ENCODE measurements around the gene DCTPP1.

The DCTPP1 gene

DNA sequence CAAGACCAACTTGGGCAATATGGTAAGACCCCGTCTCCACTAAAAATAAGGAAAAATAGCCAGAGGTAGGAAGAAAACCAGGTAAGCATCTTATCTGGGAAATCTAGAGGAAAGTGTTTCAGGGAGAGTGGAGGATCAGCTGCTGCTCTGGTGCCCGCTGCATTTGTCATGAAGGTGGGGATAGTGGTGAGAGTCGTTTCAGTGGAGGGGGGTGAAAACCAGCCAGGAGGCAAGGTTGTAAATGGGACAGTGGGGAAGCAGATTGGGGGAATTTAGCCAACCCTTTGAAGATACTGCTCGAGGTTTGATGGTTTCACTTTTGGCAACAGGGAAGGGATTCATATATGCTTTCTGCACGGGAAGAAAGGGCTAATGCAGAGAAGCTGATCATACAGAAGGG lies 8.8 kb downstream of the DCTPP1 start:
- Histone ChIP-seq H3K27me3 (ENCODE audit: control insufficient read depth, insufficient read depth, low read length) (no peaks in the 10 kb centered on the region), H3K4me3 (ENCODE audit: low read length) (no peak overlapping the region), H3K27ac (ENCODE audit: low read length) (no peak overlapping the region), H3K9ac (ENCODE audit: low read length) (no peak overlapping the region), H3K36me3 (ENCODE audit: control insufficient read depth, low read depth, low read length) (peaks cover 30% of the 10 kb centered on the region), H3K9me3 (ENCODE audit: control insufficient read depth, low read depth, low read length) (no peaks in the 10 kb centered on the region), H3K4me1 (ENCODE audit: control insufficient read depth, low read depth, low read length) (peaks cover 5% of the 10 kb centered on the region)

DNA sequence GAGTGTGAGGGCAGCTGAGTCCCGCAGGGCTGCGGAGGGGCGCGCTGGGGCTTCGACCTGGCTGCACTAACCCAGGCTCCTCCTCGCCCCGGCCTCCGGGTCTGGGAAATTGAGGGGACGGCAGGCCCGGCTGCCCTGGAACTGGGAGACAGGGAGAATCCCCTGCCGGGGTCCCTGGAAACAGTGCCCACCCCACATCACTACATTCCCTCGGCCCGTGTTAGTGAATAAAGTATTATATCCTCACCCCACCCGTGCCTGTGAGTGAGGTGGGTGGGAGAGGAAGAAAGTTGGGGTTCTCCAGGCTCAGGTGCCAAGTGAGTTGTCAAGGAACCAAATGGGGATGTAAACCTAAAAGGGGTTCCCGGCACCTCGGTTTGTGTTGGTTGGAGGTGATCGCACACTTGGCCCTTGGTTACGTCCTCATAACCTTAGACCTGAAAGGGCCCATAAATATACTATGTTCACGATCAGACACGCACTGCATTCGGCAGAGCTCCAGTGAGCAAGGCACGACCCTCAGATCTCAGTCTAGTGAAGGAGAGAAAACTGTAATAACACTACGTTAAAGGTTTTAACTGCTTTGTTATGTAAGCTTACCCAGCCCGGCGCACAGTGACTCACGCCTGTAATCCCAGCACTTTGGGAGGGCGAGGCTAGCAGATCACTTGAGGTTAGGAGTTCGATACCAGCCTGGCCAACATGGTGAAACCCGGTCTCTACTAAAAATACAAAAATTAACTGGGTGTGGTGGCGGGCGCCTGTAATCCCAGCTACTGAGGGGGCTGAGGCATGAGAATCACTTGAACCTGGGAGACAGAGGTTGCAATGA lies 11.3 kb downstream of the DCTPP1 start:
- Histone ChIP-seq H3K27ac (ENCODE audit: low read length) (no peak overlapping the region), H3K9ac (ENCODE audit: low read length) (peak overlapping the region; percentile 17), H3K9me3 (ENCODE audit: control insufficient read depth, low read depth, low read length) (no peaks in the 10 kb centered on the region), H3K36me3 (ENCODE audit: control insufficient read depth, low read depth, low read length) (peaks cover 22% of the 10 kb centered on the region), H3K4me3 (ENCODE audit: low read length) (peak overlapping the region; percentile 59), H3K27me3 (ENCODE audit: control insufficient read depth, insufficient read depth, low read length) (no peaks in the 10 kb centered on the region), H3K4me1 (ENCODE audit: control insufficient read depth, low read depth, low read length) (peaks cover 5% of the 10 kb centered on the region)

DNA sequence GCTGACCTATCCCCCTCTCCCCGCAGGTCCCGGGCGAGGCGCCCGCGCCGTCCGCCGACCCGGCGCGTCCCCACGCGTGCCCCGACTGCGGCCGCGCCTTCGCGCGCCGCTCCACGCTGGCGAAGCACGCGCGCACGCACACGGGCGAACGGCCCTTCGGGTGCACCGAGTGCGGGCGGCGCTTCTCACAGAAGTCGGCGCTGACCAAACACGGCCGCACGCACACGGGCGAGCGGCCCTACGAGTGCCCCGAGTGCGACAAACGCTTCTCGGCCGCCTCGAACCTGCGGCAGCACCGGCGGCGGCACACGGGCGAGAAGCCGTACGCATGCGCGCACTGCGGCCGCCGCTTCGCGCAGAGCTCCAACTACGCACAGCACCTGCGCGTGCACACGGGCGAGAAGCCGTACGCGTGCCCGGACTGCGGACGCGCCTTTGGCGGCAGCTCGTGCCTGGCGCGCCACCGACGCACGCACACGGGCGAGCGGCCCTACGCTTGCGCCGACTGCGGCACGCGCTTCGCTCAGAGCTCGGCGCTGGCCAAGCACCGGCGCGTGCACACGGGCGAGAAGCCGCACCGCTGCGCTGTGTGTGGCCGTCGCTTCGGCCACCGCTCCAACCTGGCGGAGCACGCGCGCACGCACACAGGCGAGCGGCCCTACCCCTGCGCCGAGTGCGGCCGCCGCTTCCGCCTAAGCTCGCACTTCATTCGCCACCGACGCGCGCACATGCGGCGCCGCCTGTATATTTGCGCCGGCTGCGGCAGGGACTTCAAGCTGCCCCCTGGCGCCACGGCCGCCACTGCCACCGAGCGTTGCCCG lies 12.1 kb downstream of the DCTPP1 start:
- H3K27me3 ChIP-seq (ENCODE audit: control insufficient read depth, insufficient read depth, low read length) = no peaks in the 10 kb centered on the region
- H3K4me3 ChIP-seq (ENCODE audit: low read length) = peak overlapping the region; percentile 59
- H3K9me3 ChIP-seq (ENCODE audit: control insufficient read depth, low read depth, low read length) = no peaks in the 10 kb centered on the region
- peaks cover 24% of the 10 kb centered on the region for H3K36me3 ChIP-seq (ENCODE audit: control insufficient read depth, low read depth, low read length)
- H3K27ac ChIP-seq (ENCODE audit: low read length) = no peak overlapping the region
- H3K4me1 ChIP-seq (ENCODE audit: control insufficient read depth, low read depth, low read length) = peaks cover 5% of the 10 kb centered on the region
- peak overlapping the region; percentile 17 for H3K9ac ChIP-seq (ENCODE audit: low read length)

DNA sequence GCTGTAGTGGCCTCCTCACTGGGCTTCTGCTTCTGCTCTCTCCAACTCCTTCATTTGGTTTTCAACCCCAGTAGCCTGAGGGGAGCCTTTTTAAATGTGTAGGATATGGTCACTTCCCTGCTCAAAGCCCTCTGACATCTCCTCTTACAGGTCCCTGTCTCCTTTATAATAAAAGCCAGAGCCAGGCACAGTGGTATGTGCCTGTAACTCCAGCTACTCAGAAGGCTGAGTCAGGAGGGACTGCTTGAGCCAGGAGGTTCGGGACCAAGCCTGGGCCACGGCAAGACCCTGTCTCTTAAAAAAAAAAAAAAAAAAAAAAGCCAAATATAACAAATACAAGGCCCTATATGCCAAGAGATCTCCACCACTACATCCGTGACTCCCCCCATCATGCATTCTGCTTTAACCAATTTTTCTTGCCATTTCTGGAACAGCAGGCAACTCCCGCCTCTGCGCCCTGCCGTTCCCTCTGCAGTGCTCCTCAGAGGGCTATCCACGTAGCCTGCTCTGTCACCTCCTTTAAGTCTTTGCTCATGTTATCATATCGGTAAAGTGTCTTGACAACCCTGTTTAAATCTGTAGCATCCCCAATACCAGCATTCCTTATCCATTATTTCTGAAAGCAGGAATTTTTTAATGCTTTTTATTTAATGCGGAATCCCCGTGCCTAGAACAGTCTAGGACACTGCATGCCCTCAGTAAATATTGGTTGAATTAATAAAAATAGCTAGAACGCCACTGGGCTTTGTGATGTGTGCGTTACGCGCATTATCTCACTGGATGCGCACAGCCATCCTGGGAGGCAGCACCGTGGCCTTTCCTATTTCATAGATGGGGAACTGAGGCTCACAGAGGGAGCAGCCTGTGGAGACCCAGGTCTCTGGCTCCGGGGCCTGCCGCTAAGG lies 13.0 kb downstream of the DCTPP1 start:
- Histone ChIP-seq H3K4me3 (ENCODE audit: low read length) (peak overlapping the region; percentile 59), H3K9ac (ENCODE audit: low read length) (no peak overlapping the region), H3K27ac (ENCODE audit: low read length) (no peak overlapping the region), H3K36me3 (ENCODE audit: control insufficient read depth, low read depth, low read length) (peaks cover 18% of the 10 kb centered on the region), H3K4me1 (ENCODE audit: control insufficient read depth, low read depth, low read length) (peaks cover 5% of the 10 kb centered on the region), H3K9me3 (ENCODE audit: control insufficient read depth, low read depth, low read length) (no peaks in the 10 kb centered on the region), H3K27me3 (ENCODE audit: control insufficient read depth, insufficient read depth, low read length) (no peaks in the 10 kb centered on the region)

DNA sequence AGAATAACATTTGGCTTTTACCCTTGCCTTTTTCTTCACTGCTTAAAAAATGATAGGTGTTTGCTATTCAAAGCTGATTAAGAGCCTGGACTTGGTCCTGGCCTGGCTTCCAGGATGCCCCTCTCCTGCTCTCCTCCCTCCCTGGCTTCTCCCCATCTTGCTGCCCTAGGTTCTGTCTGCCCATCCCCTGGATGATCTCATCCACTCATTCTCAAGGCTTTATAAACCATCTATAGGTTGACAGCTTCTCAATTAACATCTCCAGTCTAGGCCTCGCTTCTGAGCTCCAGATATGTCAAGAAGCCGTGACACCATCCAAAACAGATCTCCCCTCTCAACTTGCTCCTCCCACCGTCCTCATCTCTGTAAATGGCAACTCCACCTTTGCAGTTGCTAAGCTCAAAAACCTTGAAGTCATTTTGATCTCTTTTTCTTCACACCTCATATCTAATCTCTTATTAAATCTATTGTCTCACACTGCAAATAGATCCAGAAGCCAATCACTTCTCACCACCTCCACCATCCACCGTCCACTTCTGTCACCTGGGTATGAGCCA lies 13.7 kb downstream of the DCTPP1 start:
- Histone ChIP-seq H3K27ac (ENCODE audit: low read length) (no peak overlapping the region), H3K36me3 (ENCODE audit: control insufficient read depth, low read depth, low read length) (peaks cover 21% of the 10 kb centered on the region), H3K9me3 (ENCODE audit: control insufficient read depth, low read depth, low read length) (no peaks in the 10 kb centered on the region), H3K9ac (ENCODE audit: low read length) (no peak overlapping the region), H3K27me3 (ENCODE audit: control insufficient read depth, insufficient read depth, low read length) (no peaks in the 10 kb centered on the region), H3K4me3 (ENCODE audit: low read length) (no peak overlapping the region), H3K4me1 (ENCODE audit: control insufficient read depth, low read depth, low read length) (peaks cover 5% of the 10 kb centered on the region)

DNA sequence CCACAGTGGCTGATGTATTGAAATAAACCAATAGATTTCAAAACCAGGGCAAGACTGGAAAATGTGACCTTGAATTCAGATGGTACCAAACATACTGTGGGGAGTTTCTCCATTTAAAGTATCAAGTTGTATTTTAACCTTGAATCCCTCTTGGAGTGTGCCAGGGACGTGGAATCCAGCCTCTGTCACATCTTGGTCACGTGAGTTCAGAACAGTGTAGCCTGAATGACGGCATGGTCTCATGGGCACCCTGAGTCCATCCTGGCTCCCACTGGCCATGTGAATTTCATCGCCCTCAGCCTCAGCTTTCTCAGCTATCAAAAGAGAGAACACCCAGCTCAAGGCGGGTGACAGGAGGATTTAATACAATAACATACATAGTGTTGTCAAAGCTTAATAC lies 15.7 kb downstream of the DCTPP1 start:
- no peaks in the 10 kb centered on the region for H3K9me3 ChIP-seq (ENCODE audit: control insufficient read depth, low read depth, low read length)
- no peak overlapping the region for H3K4me3 ChIP-seq (ENCODE audit: low read length)
- H3K27ac ChIP-seq (ENCODE audit: low read length) = no peak overlapping the region
- H3K9ac ChIP-seq (ENCODE audit: low read length) = no peak overlapping the region
- H3K27me3 ChIP-seq (ENCODE audit: control insufficient read depth, insufficient read depth, low read length) = no peaks in the 10 kb centered on the region
- H3K36me3 ChIP-seq (ENCODE audit: control insufficient read depth, low read depth, low read length) = peaks cover 17% of the 10 kb centered on the region
- H3K4me1 ChIP-seq (ENCODE audit: control insufficient read depth, low read depth, low read length) = peaks cover 5% of the 10 kb centered on the region

DNA sequence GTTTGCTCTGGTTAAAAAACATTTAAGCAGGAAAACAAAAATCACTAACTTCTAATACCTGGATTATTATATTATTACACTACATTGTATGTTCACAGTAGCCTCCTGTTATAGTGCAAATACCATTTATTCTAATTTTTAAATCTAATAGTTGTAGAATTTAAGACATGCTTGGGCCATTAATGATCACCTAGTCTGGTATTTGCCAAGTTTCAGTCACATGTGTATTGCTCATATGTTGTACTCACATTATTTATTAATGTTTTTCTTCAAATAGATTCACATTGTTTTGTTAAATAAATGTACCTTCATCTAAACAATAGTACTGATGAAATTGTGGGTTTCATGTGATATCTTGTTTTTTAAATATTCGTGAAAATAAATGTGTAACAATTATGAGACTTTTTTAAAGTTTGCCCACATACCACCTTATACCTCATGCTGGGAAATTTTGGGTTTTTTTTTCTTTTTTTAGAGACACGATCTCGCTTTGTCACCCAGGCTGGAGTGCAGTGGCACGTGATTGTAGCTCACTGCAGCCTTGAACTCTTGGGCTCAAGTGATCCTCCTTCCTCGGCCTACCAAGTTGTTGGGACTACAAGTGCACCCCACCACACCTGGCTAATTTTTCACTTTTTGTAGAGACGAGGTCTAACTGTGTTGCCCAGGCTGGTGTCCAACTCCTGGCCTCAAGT lies 16.6 kb downstream of the DCTPP1 start:
- no peaks in the 10 kb centered on the region for H3K27me3 ChIP-seq (ENCODE audit: control insufficient read depth, insufficient read depth, low read length)
- no peak overlapping the region for H3K9ac ChIP-seq (ENCODE audit: low read length)
- H3K27ac ChIP-seq (ENCODE audit: low read length) = no peak overlapping the region
- peaks cover 14% of the 10 kb centered on the region for H3K36me3 ChIP-seq (ENCODE audit: control insufficient read depth, low read depth, low read length)
- no peak overlapping the region for H3K4me3 ChIP-seq (ENCODE audit: low read length)
- peaks cover under 1% of the 10 kb centered on the region for H3K4me1 ChIP-seq (ENCODE audit: control insufficient read depth, low read depth, low read length)
- H3K9me3 ChIP-seq (ENCODE audit: control insufficient read depth, low read depth, low read length) = no peaks in the 10 kb centered on the region

DNA sequence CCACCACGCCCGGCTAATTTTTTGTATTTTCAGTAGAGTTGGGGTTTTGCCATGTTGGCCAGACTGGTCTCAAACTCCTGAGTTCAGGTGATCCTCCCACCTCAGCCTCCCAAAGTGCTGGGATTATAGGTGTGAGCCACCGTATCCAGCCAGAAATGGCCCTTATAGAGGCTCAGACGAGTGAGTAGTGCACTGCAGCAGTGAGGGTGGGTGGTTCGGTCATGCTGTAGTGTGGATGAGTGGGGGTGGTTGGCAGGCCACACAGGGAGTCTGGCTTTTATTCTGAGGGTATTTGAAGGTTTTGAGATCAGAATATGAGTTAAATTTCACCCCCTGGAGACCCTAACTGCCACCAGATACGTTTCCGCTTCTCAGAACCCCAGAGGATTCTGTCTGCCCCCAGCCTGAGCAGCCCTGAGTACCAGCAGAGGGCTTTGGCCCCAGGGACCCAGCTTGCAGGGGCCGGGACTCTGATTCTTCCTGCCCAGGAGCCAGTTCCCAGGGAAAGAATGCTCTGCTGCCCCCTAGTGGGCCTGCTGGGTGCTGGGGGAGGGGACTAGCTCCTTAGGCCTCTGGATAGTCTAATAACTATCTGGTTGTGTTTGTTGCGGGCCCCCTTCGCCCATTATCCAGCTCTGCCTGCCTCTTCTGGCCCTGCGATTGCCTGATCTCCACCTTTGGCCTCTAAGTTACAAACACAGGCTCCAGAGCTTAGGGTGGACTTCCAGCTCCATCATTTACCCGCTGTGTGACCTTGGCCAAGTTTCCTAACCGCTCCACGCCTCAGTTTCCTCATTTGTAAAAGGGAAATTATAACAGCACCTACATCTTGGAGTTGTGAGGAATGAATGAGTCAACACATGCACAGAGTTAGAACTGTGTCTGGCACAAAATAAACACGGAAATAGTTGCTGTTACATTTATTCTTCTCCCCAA lies 20.4 kb downstream of the DCTPP1 start:
- H3K27ac ChIP-seq (ENCODE audit: low read length) = no peak overlapping the region
- no peak overlapping the region for H3K9ac ChIP-seq (ENCODE audit: low read length)

DNA sequence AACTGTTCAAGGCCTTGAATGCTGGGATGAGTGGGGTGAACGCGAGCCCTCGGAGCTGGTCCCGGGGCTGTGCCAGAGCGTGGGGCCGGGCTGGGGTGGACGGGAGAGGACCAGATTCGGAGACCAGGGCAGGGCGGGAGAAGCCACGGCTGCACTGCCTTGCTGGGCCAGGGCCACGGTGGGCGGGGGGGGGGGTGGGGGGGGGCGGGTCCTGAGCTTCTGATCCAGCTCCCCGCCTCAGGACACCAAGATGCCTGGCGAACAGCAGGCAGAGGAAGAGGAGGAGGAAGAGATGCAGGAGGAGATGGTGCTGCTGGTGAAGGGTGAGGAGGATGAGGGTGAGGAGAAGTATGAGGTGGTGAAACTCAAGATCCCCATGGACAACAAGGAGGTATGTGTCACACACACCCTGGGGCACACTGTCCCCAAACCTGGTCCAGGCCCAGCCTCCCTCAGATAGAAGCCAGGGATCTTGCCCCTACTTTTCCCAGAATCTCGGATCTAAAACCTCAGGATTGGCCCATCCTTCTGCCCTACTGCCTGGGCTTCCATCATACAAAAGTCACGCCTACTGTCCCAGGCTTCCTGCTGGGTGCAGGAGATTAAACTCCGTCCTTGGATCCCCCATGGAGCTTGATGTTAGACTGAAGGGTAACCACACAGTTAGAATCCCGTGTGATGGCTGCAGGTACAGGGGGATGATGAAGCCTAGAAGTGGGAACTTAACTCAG lies 21.9 kb downstream of the DCTPP1 start:
- H3K27ac ChIP-seq (ENCODE audit: low read length) = no peak overlapping the region
- peak overlapping the region; percentile 56 for H3K4me3 ChIP-seq (ENCODE audit: low read length)
- no peaks in the 10 kb centered on the region for H3K27me3 ChIP-seq (ENCODE audit: control insufficient read depth, insufficient read depth, low read length)
- peaks cover 3% of the 10 kb centered on the region for H3K4me1 ChIP-seq (ENCODE audit: control insufficient read depth, low read depth, low read length)
- H3K9ac ChIP-seq (ENCODE audit: low read length) = peak overlapping the region; percentile 63
- H3K9me3 ChIP-seq (ENCODE audit: control insufficient read depth, low read depth, low read length) = no peaks in the 10 kb centered on the region
- peaks cover 9% of the 10 kb centered on the region for H3K36me3 ChIP-seq (ENCODE audit: control insufficient read depth, low read depth, low read length)

More for the DNA sequence above, 20.4 kb downstream of the DCTPP1 start:
- Histone ChIP-seq H3K4me1 (ENCODE audit: control insufficient read depth, low read depth, low read length) (peaks cover 3% of the 10 kb centered on the region), H3K4me3 (ENCODE audit: low read length) (no peak overlapping the region), H3K9me3 (ENCODE audit: control insufficient read depth, low read depth, low read length) (no peaks in the 10 kb centered on the region), H3K27me3 (ENCODE audit: control insufficient read depth, insufficient read depth, low read length) (no peaks in the 10 kb centered on the region), H3K36me3 (ENCODE audit: control insufficient read depth, low read depth, low read length) (peaks cover 14% of the 10 kb centered on the region)
